ENCODE data around the gene GNPTG.

Gene GNPTG

GRCh38 chr16:1371054-1371978, 19.6 kb downstream of the GNPTG start:
- no peak for DNase-seq (ENCODE audit: low spot score)

- no peak for DNase-seq (ENCODE audit: low spot score)
Measured at GRCh38 chr16:1372292-1372950, 20.7 kb downstream of the GNPTG start.

GRCh38 chr16:1374418-1375297, 22.9 kb downstream of the GNPTG start:
- DNase-seq (ENCODE audit: low spot score): no peak

GRCh38 chr16:1375298-1375640, 23.5 kb downstream of the GNPTG start:
- DNase-seq (ENCODE audit: low spot score): no peak

GRCh38 chr16:1375741-1376410, 24.1 kb downstream of the GNPTG start:
- DNase-seq (ENCODE audit: low spot score): no peak

- DNase-seq (ENCODE audit: low spot score): no peak
Measured at GRCh38 chr16:1377406-1378010, 25.8 kb downstream of the GNPTG start.

- DNase-seq (ENCODE audit: low spot score): no peak
Measured at GRCh38 chr16:1378087-1378803, 26.5 kb downstream of the GNPTG start.

GRCh38 chr16:1378804-1379303, 27.1 kb downstream of the GNPTG start:
- peak; percentile 68 for DNase-seq (ENCODE audit: low spot score)

GRCh38 chr16:1379304-1380076, 27.8 kb downstream of the GNPTG start:
- DNase-seq (ENCODE audit: low spot score): peak; percentile 95

- DNase-seq (ENCODE audit: low spot score): no peak
Measured at GRCh38 chr16:1380195-1380594, 28.5 kb downstream of the GNPTG start.

- DNase-seq (ENCODE audit: low spot score): no peak
Measured at GRCh38 chr16:1381612-1382406, 30.1 kb downstream of the GNPTG start.

GRCh38 chr16:1383556-1383955, 31.8 kb downstream of the GNPTG start:
- no peak for DNase-seq (ENCODE audit: low spot score)

- DNase-seq (ENCODE audit: low spot score): no peak
Measured at GRCh38 chr16:1385232-1385631, 33.5 kb downstream of the GNPTG start.

- DNase-seq (ENCODE audit: low spot score): no peak
Measured at GRCh38 chr16:1387331-1387730, 35.6 kb downstream of the GNPTG start.

GRCh38 chr16:1389762-1390161, 38.0 kb downstream of the GNPTG start:
- no peak for DNase-seq (ENCODE audit: low spot score)

GRCh38 chr16:1390239-1390779, 38.6 kb downstream of the GNPTG start:
- DNase-seq (ENCODE audit: low spot score): no peak

- no peak for DNase-seq (ENCODE audit: low spot score)
Measured at GRCh38 chr16:1392826-1393225, 41.1 kb downstream of the GNPTG start.

GRCh38 chr16:1393613-1394176, 42.0 kb downstream of the GNPTG start:
- DNase-seq (ENCODE audit: low spot score): no peak
